Activated CD4-positive, alpha-beta T cell treated with anti-CD3 and anti-CD28 coated beads, Interleukin-2, amount 10 ng/mL, durations not matched to agents 24 days and 14 days (primary cell): Measurements from ENCODE around the gene MAP1LC3B. TPM values are rescaled to one million over a fixed set of nuclear protein-coding genes. Genes with fewer than 3 reads are reported as not detected.

Experiments used
- DNase-seq: peaks from one replicate; pipeline ENCODE4 v3.0.0; 2022
- H3K27ac Mint-ChIP-seq: one replicate; pipeline ENCODE4 v1.8.0; 2022; ENCODE audit warnings: mild to moderate bottlenecking, mixed read lengths
- H3K27me3 Mint-ChIP-seq: one replicate; pipeline ENCODE4 v1.8.0; 2022; ENCODE audit warnings: mixed read lengths
- H3K36me3 Mint-ChIP-seq: one replicate; pipeline ENCODE4 v1.8.0; 2022; ENCODE audit warnings: low read depth, mild to moderate bottlenecking, mixed read lengths
- H3K4me1 Mint-ChIP-seq: one replicate; pipeline ENCODE4 v1.8.0; 2021; ENCODE audit warnings: mixed read lengths
- H3K4me3 Mint-ChIP-seq: one replicate; pipeline ENCODE4 v1.8.0; 2022; ENCODE audit warnings: mild to moderate bottlenecking, moderate library complexity, mixed read lengths
- H3K9me3 Mint-ChIP-seq: one replicate; pipeline ENCODE4 v1.8.0; 2021; ENCODE audit warnings: mixed read lengths
- intact Hi-C: fragments of 100-400 bp; cut with micrococcal nuclease; formaldehyde crosslinking; loops from one replicate; pipeline ENCODE4 v1.15.1; 2023
- total RNA-seq: library from RNA; stranded (reverse); gene quantifications from 2 replicates; pipeline ENCODE4 v1.2.3, GENCODE V29; 2022

MAP1LC3B gene
- total RNA-seq, 1 donor from 2014 or later = 38.3 TPM

DNA sequence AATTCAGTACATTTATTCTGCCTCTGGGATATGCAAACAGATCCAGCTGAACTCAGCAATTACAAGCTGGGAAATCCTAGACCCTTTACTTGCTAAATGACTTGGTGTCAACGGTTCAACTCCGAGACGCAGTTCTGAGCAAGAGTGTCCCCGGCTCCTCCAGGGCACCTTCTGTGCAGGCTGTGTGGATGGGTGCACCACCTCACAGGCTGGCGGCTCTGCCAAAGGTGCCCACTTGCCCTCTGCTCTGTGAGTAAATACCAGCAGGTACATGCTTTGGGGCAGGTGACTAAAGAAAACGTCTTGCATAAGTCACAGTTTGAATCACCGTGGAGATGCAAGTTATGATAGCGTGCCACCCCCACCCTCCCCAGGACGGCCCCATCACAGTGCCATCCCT is 23.3 kb downstream of the MAP1LC3B start:
- H3K27ac Mint-ChIP-seq = no peak overlapping the region
- H3K27me3 Mint-ChIP-seq = no peaks in the 10 kb centered on the region
- no peak overlapping the region for H3K4me3 Mint-ChIP-seq
- no peak for DNase-seq
- no peaks in the 10 kb centered on the region for H3K9me3 Mint-ChIP-seq
- no peaks in the 10 kb centered on the region for H3K4me1 Mint-ChIP-seq
- intact Hi-C loops = no loop called here
- peaks cover 7% of the 10 kb centered on the region for H3K36me3 Mint-ChIP-seq

DNA sequence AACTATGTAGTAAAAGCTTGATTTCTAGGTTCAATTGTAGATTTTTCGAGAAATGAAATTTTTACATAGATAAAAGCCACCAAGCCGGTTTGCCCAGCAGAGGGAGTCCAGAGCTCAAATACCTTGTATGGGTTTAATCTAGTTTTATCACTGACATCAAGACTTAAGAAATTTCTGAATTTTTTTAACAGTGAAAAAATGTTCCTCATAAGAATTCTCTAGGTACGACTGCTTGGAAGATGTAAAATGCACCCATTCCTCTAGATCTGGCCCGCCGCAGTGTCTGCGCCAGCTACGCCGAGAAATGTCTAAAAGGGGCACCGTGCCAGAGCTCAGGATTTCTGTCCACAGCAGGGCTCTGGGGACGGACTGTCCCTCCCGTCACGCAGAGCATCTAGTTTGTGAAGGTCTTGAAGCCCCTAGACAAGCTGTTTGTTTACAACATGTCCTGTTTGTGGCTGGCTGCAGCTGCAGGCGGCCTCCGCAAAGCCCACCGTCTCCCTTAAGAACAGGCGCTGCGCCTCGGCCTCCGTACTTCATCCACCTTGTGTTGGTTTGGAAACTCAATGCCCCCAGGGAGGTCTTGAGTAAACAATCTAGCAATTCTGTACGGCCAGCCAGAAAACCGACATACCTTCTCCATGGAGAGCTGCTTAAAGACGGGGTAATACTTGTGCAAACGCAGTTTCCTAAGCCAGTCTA is 24.8 kb downstream of the MAP1LC3B start:
- H3K9me3 Mint-ChIP-seq = no peaks in the 10 kb centered on the region
- H3K36me3 Mint-ChIP-seq = peaks cover 5% of the 10 kb centered on the region
- DNase-seq = peak; percentile 68
- H3K27ac Mint-ChIP-seq = no peak overlapping the region
- H3K4me3 Mint-ChIP-seq = no peak overlapping the region
- H3K27me3 Mint-ChIP-seq = no peaks in the 10 kb centered on the region
- no peaks in the 10 kb centered on the region for H3K4me1 Mint-ChIP-seq
- intact Hi-C loops = loop anchor here (1.0 kb wide), 1 partner anchor 218 kb away; no protein-coding TSS in a partner anchor

DNA sequence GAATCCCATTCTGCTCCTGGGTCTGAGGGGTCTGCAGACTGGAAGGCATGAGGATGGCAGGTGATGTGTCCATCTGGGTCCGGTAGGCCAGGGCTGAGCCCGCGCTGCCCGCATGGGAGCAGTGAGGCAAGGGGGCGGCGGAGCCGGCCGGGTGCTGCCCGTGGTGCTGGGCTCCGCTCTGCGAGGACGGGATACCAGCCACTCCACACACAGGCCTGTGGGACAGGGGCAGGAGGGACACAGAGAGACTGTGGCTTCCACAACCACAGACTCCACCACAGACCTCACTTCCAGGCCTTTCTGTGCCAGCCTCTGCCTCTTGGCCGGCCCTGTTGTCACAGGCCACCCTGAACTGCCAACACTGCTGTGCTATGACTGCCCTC is 25.4 kb downstream of the MAP1LC3B start:
- H3K4me3 Mint-ChIP-seq = no peak overlapping the region
- no peak for DNase-seq
- no peaks in the 10 kb centered on the region for H3K4me1 Mint-ChIP-seq
- H3K27ac Mint-ChIP-seq = no peak overlapping the region
- peaks cover 5% of the 10 kb centered on the region for H3K36me3 Mint-ChIP-seq
- no peaks in the 10 kb centered on the region for H3K9me3 Mint-ChIP-seq
- H3K27me3 Mint-ChIP-seq = no peaks in the 10 kb centered on the region
- intact Hi-C loops = no loop called here

DNA sequence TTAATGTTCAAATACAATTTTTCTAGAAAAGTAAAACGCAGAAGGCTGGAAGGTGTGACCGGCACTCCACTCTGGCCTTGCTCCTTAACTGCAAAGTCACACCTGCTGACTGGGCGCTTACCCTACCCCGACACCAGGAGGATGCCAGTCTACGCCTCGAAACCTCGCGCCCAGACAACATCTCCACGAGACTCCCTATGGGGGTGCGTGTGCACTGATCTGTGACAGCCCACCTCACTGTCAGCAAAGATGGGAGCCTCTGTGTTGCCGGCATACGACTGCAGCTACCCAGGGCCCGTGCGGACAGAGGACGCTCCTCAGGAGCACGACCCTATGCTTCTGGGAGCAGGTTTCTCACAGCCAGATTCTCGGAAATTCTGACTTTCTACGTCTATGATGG is 26.1 kb downstream of the MAP1LC3B start:
- no peaks in the 10 kb centered on the region for H3K4me1 Mint-ChIP-seq
- no peaks in the 10 kb centered on the region for H3K9me3 Mint-ChIP-seq
- H3K36me3 Mint-ChIP-seq = peaks cover 4% of the 10 kb centered on the region
- intact Hi-C loops = no loop called here
- H3K27me3 Mint-ChIP-seq = no peaks in the 10 kb centered on the region
- H3K27ac Mint-ChIP-seq = no peak overlapping the region
- DNase-seq = no peak
- H3K4me3 Mint-ChIP-seq = no peak overlapping the region

DNA sequence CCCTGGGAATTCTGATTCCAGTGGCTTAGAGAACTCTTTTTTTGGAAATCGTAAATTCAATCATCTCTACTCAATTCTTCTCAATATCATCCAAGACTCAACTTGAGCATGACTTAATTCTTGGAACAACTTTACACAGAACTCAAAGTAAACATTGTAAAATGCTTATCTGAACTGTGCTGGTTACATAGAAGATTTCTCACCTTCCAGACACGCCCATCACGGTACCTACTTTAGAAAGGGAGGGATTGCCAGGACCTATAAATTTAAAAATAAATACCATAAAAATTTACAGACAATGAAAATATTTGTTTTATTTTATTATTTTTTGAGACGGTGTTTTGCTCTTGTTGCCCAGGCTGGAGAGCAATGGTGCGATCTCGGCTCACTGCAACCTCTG is 26.5 kb downstream of the MAP1LC3B start:
- Mint-ChIP-seq H3K36me3 (peaks cover 2% of the 10 kb centered on the region), H3K4me3 (no peak overlapping the region), H3K27ac (no peak overlapping the region), H3K9me3 (no peaks in the 10 kb centered on the region), H3K27me3 (no peaks in the 10 kb centered on the region), H3K4me1 (no peaks in the 10 kb centered on the region)
- DNase-seq = no peak
- intact Hi-C loops = no loop called here

DNA sequence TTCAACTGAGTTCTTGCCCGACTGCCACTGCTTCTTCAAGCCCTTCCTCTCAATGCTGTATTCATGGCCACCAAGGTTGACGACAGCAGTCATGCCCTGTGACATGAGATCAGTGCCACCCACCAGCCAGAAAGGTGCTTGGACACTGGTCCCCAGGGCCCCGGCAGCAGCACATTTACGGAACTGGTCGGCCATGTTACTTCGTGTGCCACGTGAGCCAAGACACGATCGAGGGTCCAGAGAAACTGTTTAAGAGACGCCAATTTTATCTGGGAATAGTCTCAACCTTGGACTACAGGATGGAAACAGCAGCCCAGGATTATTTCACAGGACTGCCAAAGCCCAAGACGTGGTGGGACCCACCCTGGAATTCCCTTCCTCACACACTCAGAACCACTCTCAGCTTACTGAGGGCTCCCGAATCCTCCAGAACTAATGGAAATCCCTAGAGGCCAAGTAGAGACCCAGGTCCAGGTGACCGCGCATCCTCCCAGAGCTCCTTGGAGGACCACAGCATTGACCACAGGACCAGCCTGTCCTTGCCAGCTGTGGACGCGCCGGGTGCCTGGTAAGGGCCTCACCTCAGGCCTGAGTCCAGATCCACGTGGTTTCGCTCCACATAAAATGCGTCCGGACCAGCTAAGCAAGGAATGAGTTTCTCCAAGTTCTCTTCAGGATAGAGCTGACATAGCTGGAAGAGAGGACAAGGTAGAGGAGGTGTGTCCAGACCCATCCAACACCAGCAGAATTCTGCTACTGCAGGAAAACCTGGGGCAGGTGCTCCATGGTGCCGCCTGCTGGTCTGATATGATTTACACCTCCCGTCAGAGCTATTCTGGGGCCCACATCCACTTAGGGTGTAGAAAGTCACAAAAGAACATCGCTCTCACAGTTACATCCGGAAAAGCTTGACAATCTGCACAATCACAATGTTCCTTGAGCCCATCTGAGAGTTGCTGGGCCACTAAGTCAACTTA is 28.2 kb downstream of the MAP1LC3B start:
- Mint-ChIP-seq H3K4me1 (no peaks in the 10 kb centered on the region), H3K9me3 (no peaks in the 10 kb centered on the region), H3K27ac (no peak overlapping the region), H3K4me3 (no peak overlapping the region), H3K36me3 (peaks cover 2% of the 10 kb centered on the region), H3K27me3 (no peaks in the 10 kb centered on the region)
- DNase-seq = no peak
- intact Hi-C loops = no loop called here

DNA sequence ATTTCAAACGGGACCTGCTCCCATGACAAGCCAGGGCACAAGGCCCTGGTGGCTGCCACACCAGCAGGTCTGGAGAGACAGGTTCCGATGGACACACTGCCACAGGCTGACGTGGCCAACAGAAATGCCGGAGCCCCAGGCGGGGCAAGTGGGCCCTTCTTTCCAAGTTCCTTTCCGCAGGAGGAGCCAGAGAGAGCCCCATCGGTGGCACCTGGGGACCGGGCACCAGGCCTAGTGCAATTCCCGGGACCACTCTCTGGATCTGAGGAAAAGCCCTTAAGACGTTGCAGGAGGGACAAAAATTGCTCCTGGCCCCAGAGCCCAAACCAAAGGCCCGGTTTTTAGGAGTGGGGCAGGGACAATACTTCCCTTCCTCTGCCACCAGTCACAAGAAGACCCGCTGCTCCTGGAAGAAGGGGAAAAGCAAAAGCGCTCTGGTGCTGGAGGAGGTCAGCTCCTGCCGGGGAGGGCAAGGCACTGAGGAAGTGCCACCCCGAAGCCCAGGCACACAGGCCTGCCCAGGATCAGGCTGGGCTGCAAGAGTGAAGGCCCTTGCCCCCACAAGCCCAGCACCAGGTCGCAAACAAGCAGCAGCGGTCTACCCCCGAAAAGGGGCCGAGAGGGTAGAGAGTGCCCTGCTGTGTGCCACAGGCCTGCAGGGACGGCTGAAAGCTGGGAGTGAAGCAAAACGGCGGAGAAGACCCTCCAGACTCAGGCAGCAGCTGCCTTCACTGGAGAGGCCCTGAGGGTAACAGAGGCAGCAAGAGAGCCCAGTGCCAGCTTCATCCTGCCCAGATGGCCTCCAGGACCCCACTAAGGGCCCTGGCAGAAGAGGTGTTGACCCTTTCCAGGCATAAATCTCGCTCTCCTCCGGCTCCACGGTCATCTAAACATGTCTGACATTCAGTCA is 29.1 kb downstream of the MAP1LC3B start:
- Mint-ChIP-seq H3K36me3 (peaks cover 2% of the 10 kb centered on the region), H3K27me3 (no peaks in the 10 kb centered on the region), H3K4me1 (peaks cover 2% of the 10 kb centered on the region), H3K9me3 (no peaks in the 10 kb centered on the region), H3K4me3 (no peak overlapping the region), H3K27ac (no peak overlapping the region)
- DNase-seq = no peak
- intact Hi-C loops = no loop called here

DNA sequence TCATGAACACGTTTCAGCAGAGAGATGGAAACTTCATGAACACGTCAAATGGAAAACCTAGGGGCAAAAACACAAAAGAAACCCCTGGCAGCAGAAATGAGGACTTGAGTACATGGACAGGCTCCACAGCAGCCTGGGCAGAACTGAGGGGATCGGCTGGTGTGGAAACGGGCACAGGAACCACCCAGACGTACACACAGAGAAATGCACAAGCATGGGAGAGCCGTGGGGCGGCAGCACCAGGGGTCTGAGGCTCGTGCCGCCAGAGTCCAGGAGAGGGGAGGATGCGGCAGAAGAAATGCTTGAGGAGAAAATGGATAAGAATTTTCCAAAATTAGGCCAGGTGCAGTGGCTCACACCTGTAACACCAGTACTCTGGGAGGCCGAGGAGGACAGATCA is 30.0 kb downstream of the MAP1LC3B start:
- DNase-seq = no peak
- Mint-ChIP-seq H3K9me3 (no peaks in the 10 kb centered on the region), H3K27ac (no peak overlapping the region), H3K4me1 (peaks cover 2% of the 10 kb centered on the region), H3K36me3 (peaks cover 2% of the 10 kb centered on the region), H3K27me3 (no peaks in the 10 kb centered on the region), H3K4me3 (no peak overlapping the region)
- intact Hi-C loops = no loop called here

DNA sequence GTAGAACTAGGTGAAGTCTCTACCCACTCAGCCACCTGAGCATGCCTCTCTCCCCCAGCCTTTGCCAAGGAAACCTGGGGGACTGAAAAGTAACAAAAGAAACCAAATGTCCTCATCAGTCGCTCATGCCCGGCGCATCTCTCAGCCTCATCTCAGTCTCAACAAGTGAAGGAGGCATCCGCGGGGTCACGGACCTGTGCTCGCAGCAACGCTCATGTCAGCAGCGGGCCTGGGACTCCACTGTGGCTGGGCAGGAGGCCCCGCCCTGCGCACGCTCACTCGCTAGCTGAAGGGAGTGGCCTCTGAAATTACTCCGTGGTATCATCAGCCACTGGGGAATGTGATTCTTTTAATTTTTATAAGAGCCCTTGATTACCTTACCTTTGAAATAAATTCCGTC is 31.3 kb downstream of the MAP1LC3B start:
- intact Hi-C loops = no loop called here
- no peak for DNase-seq
- Mint-ChIP-seq H3K27me3 (no peaks in the 10 kb centered on the region), H3K36me3 (peaks cover 2% of the 10 kb centered on the region), H3K4me1 (peaks cover 2% of the 10 kb centered on the region), H3K9me3 (no peaks in the 10 kb centered on the region), H3K4me3 (no peak overlapping the region), H3K27ac (no peak overlapping the region)

DNA sequence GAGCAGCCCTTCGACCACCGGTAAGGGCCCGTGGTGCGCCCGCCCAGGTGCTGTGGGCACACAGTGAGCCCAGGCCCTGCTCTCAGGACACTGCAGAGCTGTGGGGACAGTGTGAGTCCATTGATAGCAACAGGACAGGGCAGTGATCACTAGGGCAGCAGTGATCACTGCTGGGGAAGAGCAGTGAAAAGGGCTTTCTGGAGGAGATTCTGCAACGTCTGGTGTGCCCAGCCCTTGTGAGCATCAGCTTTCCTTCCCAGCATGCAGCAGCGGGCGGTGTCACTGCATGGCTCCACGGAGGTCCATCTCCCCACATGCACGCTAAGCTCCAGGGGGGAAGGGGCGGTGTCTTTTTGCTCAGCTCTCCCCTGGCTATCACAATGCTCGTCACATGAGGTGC is 32.1 kb downstream of the MAP1LC3B start:
- DNase-seq = no peak
- H3K4me1 Mint-ChIP-seq = peaks cover 2% of the 10 kb centered on the region
- no peaks in the 10 kb centered on the region for H3K27me3 Mint-ChIP-seq
- intact Hi-C loops = no loop called here
- no peaks in the 10 kb centered on the region for H3K9me3 Mint-ChIP-seq
- no peak overlapping the region for H3K27ac Mint-ChIP-seq
- no peak overlapping the region for H3K4me3 Mint-ChIP-seq
- peaks cover 2% of the 10 kb centered on the region for H3K36me3 Mint-ChIP-seq

DNA sequence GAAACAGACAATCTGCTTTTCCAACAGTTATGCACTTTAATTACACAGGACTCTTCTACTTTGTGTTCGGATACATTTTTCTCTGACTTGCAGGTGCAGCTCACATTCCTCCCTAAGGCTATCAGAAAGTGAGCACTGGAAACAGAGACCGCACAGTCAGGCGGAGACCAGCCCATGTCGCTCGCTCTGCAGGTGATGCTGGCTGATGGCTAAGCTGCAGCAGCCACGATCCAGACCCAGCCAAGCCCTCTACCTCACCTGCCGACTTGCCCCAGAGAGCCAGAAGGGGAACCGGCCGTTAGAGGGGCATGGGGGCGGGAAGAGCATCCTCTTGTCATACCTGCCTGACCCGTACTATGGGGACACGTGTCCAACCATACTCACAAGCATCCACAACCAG is 33.8 kb downstream of the MAP1LC3B start:
- intact Hi-C loops = no loop called here
- no peak overlapping the region for H3K4me3 Mint-ChIP-seq

DNA sequence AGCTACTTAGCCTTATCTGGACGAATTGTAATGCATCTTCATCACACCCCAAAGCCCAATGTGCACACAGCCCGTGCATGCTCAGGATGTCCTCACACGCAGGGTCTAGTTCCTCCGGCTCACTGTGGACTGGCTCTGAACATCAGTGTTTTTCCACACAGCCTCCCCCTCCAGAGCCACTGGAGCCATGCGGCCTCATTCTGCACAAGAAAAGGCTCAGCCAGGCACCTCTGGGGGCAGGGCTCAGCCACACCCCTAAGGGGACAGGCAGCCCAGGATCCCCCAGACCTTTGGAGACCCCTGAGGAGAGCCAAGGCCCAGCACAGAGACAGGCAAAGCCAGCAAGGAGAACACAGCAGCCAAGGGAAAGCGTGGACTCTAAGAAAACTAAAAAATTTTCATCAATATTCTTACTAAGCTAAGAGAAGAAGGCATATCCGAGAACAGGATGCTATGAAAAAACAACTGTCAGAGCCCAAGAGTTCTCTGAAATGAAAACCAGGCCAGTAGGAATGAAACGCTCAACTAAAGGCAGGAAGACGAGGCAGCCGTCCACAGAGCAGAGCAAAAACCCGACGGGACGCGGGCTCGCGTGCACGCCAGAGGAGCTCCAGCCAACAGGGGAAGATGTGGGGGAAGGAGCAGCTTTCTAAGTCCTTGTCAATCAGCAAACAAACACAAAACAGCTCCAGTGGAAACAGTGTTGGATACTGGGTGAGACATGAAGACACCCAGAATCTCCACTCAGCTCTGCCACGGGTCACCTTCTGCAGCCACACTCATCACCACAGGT is 34.5 kb downstream of the MAP1LC3B start:
- Mint-ChIP-seq H3K9me3 (no peaks in the 10 kb centered on the region), H3K36me3 (peaks cover 2% of the 10 kb centered on the region), H3K27me3 (no peaks in the 10 kb centered on the region), H3K27ac (no peak overlapping the region), H3K4me1 (peaks cover 2% of the 10 kb centered on the region), H3K4me3 (no peak overlapping the region)
- intact Hi-C loops = no loop called here
- no peak for DNase-seq

More for the DNA sequence above, 33.8 kb downstream of the MAP1LC3B start:
- no peak for DNase-seq
- peaks cover 2% of the 10 kb centered on the region for H3K36me3 Mint-ChIP-seq
- peaks cover 2% of the 10 kb centered on the region for H3K4me1 Mint-ChIP-seq
- H3K27me3 Mint-ChIP-seq = no peaks in the 10 kb centered on the region
- no peak overlapping the region for H3K27ac Mint-ChIP-seq
- no peaks in the 10 kb centered on the region for H3K9me3 Mint-ChIP-seq

DNA sequence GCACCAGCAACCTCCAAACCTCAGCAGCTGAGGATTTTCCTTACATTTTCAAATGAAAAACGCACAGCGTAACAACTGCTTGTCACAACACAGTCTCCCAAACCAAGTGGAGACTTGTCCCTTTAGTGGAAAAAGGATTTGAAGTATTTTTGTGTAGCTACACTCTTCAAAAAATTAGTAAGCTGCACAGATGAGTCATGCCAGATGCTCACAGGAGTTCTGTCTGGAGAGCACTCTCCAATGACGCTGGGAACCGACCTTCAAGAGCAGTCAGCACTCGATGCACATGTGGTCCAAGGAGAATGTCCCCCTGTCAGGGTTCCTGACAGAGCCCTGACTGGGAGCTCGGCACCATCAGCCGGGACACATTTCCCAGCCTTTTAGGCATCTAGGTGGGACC is 39.8 kb downstream of the MAP1LC3B start:
- Mint-ChIP-seq H3K9me3 (no peaks in the 10 kb centered on the region), H3K4me1 (peaks cover 11% of the 10 kb centered on the region), H3K27me3 (no peaks in the 10 kb centered on the region), H3K36me3 (no peaks in the 10 kb centered on the region), H3K4me3 (no peak overlapping the region), H3K27ac (no peak overlapping the region)
- intact Hi-C loops = no loop called here
- DNase-seq = no peak
